ENCODE results near the gene MRGPRX1. TPM values are rescaled to one million over a fixed set of nuclear protein-coding genes. Genes with fewer than 3 reads are reported as not detected.

MRGPRX1 gene
- total and polyA plus RNA-seq, 2 of the 13 experiments (the other 11 are each of a cell fraction or from before 2014, with no cell fraction given), result not detected

GRCh38 chr11:18987454-18988231, 48.4 kb upstream of the MRGPRX1 start:
- POLR2A ChIA-PET, result no interaction called here
- intact Hi-C loops (cut with micrococcal nuclease; ENCODE audit: unreplicated experiment), result no loop called here
- no peak for TF ChIP-seq ZNF773 (CRISPR knock-in tag; IDR thresholded peaks at IDR 0.05; ENCODE audit: borderline replicate concordance)
- no peak for TF ChIP-seq AFF4 (CRISPR knock-in tag; IDR thresholded peaks at IDR 0.05)
- TF ChIP-seq ZNF367 (CRISPR knock-in tag; IDR thresholded peaks at IDR 0.05; ENCODE audit: borderline replicate concordance), result no peak
- no peak for TF ChIP-seq ZBTB20 (CRISPR knock-in tag; IDR thresholded peaks at IDR 0.05; ENCODE audit: borderline replicate concordance, low read depth)
- no peak for TF ChIP-seq ZNF136 (CRISPR knock-in tag; IDR thresholded peaks at IDR 0.05; ENCODE audit: low read depth)
- TF ChIP-seq SP1 (IDR thresholded peaks at IDR 0.05), result no peak
- no peak for TF ChIP-seq SP1 (CRISPR knock-in tag; IDR thresholded peaks at IDR 0.05)
- TF ChIP-seq, protein P1, sequence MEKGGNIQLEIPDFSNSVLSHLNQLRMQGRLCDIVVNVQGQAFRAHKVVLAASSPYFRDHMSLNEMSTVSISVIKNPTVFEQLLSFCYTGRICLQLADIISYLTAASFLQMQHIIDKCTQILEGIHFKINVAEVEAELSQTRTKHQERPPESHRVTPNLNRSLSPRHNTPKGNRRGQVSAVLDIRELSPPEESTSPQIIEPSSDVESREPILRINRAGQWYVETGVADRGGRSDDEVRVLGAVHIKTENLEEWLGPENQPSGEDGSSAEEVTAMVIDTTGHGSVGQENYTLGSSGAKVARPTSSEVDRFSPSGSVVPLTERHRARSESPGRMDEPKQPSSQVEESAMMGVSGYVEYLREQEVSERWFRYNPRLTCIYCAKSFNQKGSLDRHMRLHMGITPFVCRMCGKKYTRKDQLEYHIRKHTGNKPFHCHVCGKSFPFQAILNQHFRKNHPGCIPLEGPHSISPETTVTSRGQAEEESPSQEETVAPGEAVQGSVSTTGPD (CRISPR knock-in tag; IDR thresholded peaks at IDR 0.05), result no peak
- TF ChIP-seq KLF6 (CRISPR knock-in tag; IDR thresholded peaks at IDR 0.05), result no peak
- TF ChIP-seq ZNF589 (CRISPR knock-in tag; conservative IDR thresholded peaks at IDR 0.05), result no peak
- TF ChIP-seq ZNF776 (CRISPR knock-in tag; IDR thresholded peaks at IDR 0.05), result no peak
- TF ChIP-seq ZNF557 (CRISPR knock-in tag; IDR thresholded peaks at IDR 0.05), result no peak
- no peak for TF ChIP-seq XRCC5 (optimal IDR thresholded peaks at IDR 0.05; ENCODE audit: low read length)
- TF ChIP-seq MBNL3 (CRISPR knock-in tag; conservative IDR thresholded peaks at IDR 0.05), result no peak
- TF ChIP-seq ZNF180 (CRISPR knock-in tag; IDR thresholded peaks at IDR 0.05; ENCODE audit: borderline replicate concordance, low read depth), result no peak
- no peak for TF ChIP-seq NBN (conservative IDR thresholded peaks at IDR 0.05)
- no peak for TF ChIP-seq RNF2 (conservative IDR thresholded peaks at IDR 0.05; ENCODE audit: low read depth)
- no peak for TF ChIP-seq PAWR (CRISPR knock-in tag; IDR thresholded peaks at IDR 0.05; ENCODE audit: borderline replicate concordance)
- no peak for TF ChIP-seq SPEN (CRISPR knock-in tag; IDR thresholded peaks at IDR 0.05; ENCODE audit: low read depth)
- no peak for TF ChIP-seq NKX3-1 (CRISPR knock-in tag; IDR thresholded peaks at IDR 0.05)
- no peak for TF ChIP-seq SRSF9 (IDR thresholded peaks at IDR 0.05; ENCODE audit: borderline replicate concordance, insufficient read depth, low read depth, low read length, poor library complexity, severe bottlenecking)
- Histone ChIP-seq H3K27me3 (ENCODE audit: control insufficient read depth in 1 of 2, insufficient read depth in 2 of 2, low read length in 2 of 2) (peaks cover 0 to under 1% of the 10 kb centered on the region in 2 experiments; a peak in 1 of 5 replicates), H3K9me3 (ENCODE audit: low read length) (no peaks in the 10 kb centered on the region), H4K20me1 (ENCODE audit: insufficient read depth, low read length) (no peaks in the 10 kb centered on the region), H3K4me1 (ENCODE audit: insufficient read depth, low read length) (no peaks in the 10 kb centered on the region), H3K36me3 (replicated peaks in 1 of 2; ENCODE audit: control insufficient read depth in 1 of 2, insufficient read depth in 2 of 2, low read length in 2 of 2) (no peaks in the 10 kb centered on the region), H3K9ac (ENCODE audit: insufficient read depth, low read depth, low read length) (no peak overlapping the region), H3K4me2 (ENCODE audit: low read depth, low read length) (no peak overlapping the region), H3K27ac (ENCODE audit: extremely low read length, insufficient read depth, low read length) (no peak overlapping the region), H3K79me2 (ENCODE audit: insufficient read depth, low read length) (no peaks in the 10 kb centered on the region), H2AFZ (ENCODE audit: low read length) (no peak overlapping the region), H3K4me3 (replicated peaks in 1 of 3; ENCODE audit: insufficient read depth in 1 of 3, low read depth in 2 of 3, low read length in 3 of 3) (no peak overlapping the region)
- FAIRE-seq (no peak), DNase-seq (ENCODE audit: low spot score) (no peak), ATAC-seq (no peak)
- WGBS (ENCODE audit: low lambda C conversion rate), result 11% methylated on average over 9 of the region's 9 CpGs
- no TSS peak for BruUV-seq (replicated peaks)
- in situ Hi-C loops (cut with HindIII; ENCODE audit: extremely low pct_ligation_motif_present, low pct_unique_long_range_greater_than_20kb), result no loop called here
- CTCF ChIA-PET (ENCODE audit: low intra/inter-chr PET ratio, low total read pairs), result no interaction called here

Data from HepG2 (cell line).